GM18909 (cell line): ENCODE data around the gene PLAAT5.
"Not testable (repeated sequence)": the region's sequence is repeated elsewhere in the genome, so short reads cannot be mapped to it uniquely, and the experiment has no call there.

Experiments used
- ATAC-seq: cut with Tn5 transposase; IDR thresholded peaks from one replicate; pipeline ENCODE4 v1.9.1; 2021; ENCODE audit warnings: mild to moderate bottlenecking; ENCODE audit not compliant: unreplicated experiment, poor library complexity

Gene PLAAT5

DNA sequence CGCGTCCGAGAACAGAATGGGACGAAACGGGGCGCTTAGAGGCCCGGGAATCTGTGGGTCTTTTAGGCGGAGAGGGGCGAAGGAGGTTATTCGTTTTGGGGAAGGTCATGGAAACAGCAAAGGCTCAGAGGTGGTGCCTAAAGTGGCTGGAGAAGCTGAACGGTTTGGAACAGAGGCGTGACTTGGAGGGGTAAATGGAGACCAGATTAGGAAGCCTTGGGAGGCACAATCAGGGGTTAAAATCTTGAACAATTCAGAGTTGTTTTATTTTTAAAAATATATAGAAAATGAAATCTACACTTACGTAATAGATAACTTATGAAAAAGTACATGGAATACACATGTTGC is 247 bp upstream of the PLAAT5 start:
- ATAC-seq: no peak

DNA sequence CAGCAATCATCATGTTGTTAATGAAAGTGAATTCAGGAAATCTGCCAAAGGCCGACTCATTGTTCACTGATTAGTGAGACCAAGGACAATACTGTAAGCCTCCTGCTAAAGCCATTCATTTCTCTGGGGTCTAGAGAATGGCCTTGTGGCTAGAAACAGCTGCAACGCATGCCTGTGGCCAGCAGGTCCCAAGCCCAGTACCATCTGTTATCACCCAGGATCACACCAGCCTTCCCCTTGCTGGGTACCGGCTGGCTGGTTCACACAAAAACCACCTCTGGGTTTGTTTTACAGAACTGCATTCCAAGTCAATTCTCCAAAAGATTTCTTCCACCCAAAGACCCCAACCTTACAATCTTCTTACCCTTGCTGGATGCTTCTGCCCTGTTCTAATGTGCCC is 1.1 kb downstream of the PLAAT5 start:
- ATAC-seq: no peak

DNA sequence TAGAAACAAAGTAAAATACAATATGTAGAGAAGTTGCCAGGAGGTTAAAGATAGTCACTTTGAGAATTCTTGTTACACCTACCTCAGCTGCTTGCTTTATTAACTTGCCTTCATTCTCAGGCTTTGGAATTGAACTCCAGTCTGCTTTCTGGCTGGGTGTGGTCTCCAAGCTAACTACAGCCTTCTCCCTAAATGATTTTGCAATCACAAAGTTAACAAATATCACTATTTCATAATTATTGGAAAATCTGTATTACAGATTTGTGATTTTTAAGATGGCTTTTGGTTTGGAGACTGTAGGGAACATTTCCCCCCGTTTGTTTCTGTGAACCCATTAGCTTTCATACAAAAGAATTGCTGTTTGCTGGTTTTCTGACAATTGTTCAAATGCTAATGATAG is 2.2 kb downstream of the PLAAT5 start:
- no peak for ATAC-seq

DNA sequence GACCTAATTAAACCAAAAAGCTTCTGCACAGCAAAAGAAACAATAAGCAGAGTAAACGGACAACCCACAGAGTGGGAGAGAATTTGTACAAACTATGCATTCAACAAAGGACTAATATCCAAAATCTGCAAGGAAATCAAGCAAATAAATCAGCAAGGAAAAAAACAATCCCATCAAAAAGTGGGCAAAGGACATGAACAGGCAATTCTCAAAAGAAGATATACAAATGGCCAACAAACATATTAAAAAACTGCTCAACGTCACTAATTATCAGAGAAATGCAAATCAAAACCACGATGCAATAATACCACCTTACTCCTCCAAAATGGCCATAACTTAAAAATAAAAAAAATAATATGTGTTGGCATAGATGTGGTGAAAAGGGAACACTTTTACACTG is 5.2 kb downstream of the PLAAT5 start:
- no peak for ATAC-seq

DNA sequence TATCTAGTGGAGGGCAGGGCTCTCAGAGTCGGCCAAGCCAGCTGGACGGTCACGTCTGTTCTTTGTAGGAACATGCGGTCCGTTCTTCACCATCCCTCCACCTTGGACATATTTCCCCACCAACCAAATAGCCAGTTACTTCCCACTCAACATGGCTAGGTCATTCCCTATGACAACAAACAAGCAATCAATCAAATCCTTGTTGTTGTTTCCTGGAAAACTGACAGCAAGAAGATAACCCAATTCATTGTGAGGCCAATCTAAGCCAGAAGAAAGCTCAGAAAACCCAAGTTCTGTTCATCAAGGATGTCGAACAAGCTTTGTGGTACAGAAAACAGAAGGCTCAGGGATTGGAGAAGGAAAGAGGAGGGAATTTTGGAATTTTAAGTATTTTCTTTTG is 10.9 kb downstream of the PLAAT5 start:
- no peak for ATAC-seq

- no peak for ATAC-seq
Observed at GRCh38 chr11:63478896-63479295, 12.1 kb downstream of the PLAAT5 start.

DNA sequence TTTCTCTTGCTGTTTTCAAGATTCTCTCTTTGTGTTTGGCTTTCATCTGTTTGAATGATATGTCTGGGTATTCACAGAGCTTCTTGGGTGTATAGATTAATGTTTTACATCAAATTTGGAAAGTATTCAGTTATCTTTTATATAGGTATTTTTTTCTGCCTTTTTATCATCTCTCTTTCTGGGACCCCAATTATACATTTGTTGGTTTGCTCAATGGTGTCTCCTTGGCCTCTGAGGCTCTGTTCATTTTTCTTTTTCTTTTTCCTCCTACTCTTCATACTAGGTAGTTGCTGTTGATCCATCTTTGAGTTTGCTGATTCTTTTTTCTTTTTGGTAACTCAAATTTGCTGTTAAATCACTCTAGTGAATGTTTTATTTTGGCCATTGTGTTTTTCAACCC is 14.3 kb downstream of the PLAAT5 start:
- no peak for ATAC-seq

DNA sequence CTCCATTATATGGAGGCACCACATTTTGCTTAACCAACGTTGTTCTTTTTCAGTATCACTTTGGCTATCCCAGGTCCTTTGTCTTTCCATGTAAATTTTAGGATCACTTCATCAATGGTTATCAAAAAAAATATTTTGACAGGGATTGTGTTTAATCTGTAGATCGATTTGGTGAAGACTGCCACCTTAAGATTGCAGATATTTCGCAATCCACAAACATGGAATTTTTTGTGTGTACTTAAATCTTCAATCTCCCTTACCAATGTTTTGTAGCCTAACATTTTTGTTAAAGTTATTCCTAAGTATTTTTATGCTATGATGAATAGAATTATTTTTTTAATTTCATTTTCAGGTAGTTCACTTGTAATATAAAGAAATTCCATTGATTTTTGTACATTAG is 18.6 kb downstream of the PLAAT5 start:
- no peak for ATAC-seq

DNA sequence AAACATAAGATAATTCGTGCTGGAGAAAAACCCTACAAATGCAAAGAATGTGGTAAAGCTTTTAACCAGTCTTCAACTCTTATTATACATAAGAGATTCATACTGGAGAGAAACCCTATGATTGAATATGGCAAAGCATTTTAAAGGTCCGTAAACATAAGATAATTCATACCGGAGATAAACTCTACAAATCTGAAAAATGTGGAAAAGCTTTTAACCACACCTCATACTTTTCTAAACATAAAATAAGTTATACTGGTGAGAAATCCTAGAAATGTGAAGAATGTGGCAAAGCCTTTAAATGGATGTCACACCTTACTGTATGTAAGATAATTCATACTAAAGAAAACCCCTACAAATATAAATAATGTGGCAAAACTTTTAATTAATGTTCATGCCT is 20.7 kb downstream of the PLAAT5 start:
- ATAC-seq: no peak

- ATAC-seq: no peak
Observed at GRCh38 chr11:63462137-63462536, 28.8 kb downstream of the PLAAT5 start.

DNA sequence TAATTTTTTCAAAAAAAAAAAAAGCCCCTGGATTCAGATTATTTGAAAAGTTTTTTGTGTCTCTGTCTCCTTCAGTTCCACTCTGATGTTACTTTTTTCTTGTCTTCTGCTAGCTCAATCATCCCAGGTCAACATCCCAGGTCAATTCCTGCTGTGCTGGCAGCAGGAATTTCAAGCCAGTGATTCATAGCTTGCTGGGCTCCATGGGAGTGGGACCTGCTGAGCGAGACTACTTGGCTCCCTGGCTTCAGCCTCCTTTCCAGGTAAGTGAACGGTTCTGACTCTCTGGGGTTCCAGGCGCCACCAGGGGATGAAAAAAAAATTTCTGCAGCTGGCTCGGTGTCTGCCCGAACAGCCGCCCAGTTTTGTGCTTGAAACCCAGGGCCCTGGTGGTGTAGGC is 31.4 kb downstream of the PLAAT5 start:
- no peak for ATAC-seq

DNA sequence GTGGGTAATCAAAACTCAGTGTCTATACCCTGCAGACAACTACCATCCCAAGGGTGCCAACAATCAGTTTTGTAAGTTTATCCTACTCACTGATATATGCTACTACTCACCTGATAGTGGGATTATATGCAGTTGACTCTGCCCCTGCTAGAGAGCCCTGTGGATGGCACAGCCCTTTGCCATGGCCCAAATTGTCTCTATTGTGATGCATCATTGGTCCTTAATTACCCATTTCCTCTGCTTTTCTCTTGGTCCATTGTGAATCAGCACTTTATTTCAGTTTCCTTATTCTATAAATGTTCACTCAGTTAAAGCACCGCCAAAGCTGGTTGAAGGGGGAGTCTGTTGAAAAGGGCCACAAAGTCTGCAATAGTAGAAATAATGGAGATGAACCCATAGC is 42.3 kb downstream of the PLAAT5 start:
- ATAC-seq: no peak

DNA sequence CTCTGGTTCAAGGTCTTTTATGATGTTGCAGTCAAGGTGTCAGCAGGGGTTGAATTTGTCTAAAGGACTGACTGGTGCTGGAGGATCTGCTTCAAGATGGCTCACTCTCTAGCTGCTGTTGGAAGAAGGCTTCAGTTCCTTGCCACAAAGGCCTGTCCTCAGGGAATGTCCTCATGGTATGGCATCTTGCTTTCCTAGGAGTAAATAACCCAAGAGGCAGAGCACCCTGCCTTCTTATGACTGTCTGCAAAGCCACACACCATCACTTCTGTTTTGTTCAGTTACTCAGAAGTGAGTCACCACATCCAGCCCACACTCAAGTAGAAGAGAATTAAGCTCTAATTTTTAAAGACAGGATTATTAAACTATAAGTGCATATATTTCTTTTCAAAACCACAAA is 45.2 kb downstream of the PLAAT5 start:
- no peak for ATAC-seq

GRCh38 chr11:63445118-63445517 is 45.8 kb downstream of the PLAAT5 start:
- ATAC-seq: no peak

DNA sequence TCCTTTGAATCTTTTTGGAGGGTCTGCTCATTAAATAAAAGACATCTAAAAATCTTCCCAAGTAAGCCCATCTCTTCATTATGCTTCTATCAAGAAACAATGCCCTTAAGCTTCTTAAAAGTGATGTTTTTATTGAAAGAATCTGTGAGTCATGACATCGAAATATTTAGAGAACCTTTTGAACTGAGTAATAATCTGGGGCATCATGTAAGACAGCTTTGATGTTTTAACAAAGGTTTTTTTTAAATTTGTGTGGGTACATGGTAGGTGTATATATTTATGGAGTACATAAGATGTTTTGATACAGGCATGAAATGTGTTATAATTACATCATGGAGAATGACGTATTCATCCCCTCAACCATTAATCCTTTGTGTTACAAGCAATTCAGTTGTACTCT is 46.8 kb downstream of the PLAAT5 start:
- no peak for ATAC-seq

DNA sequence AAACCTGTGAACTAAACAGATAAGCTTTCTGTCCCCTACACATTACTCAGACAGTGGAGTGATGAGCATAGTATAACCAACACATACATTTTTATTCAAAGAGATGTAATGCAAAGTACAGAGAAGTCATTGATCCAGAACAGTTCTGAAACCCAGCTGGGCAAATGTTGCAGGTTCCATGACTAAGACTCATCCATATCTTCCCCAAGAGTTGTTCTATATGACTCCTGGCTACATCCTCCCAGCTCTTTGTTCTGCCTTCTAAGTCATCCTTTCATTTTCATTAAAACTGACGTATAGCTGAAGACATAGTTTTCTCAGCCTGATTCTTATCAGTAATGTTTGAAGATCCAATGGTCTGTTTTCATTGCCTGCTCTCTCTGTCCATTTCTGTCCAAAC is 47.3 kb downstream of the PLAAT5 start:
- ATAC-seq: no peak

DNA sequence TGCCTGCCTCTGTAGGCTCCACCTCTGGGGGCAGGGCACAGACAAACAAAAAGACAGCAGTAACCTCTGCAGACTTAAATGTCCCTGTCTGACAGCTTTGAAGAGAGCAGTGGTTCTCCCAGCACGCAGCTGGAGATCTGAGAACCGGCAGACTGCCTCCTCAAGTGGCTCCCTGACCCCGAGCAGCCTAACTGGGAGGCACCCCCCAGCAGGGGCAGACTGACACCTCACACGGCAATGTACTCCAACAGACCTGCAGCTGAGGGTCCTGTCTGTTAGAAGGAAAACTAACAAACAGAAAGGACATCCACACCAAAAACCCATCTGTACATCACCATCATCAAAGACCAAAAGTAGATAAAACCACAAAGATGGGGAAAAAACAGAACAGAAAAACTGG is 55.1 kb downstream of the PLAAT5 start:
- ATAC-seq: not testable (repeated sequence)

- ATAC-seq: not testable (repeated sequence)
Observed at GRCh38 chr11:63435351-63435750, 55.6 kb downstream of the PLAAT5 start.

GRCh38 chr11:63430731-63431130 is 60.2 kb downstream of the PLAAT5 start:
- not testable (repeated sequence) for ATAC-seq

- no peak for ATAC-seq
Observed at GRCh38 chr11:63427971-63428508, 62.9 kb downstream of the PLAAT5 start.

DNA sequence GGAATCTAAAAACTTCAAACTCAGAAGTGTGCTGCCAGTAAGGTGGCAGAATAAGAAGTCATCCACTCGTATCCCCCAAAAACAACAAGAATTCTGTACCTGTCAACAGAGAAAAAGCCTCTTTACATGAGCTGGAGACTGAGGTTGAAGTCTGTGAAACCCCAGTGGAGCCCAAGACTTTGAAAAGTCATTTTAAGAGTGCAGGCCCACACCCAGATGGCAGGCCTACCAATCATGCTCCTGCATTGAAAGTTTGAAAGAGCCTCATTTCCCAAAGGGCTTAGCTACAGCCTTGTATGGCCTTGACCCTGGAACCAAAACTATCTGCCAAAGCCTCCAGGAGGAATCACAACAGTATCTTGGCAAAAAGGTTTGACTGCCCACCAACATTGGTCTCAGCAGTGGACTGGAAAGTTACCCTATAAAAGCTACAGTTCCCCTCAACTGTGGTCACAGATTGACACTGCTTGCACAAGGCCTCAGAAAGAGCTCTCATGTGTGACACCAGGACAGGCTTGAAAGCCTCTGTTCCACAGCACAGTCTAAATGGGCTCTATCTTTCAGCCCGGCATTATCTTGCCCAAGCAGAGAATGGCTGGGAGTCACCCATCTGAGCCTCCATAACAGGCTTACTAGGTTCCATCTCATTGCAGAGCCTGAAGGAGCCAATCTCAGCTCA is 73.7 kb downstream of the PLAAT5 start:
- ATAC-seq: no peak
